Measurements from ENCODE around the gene ACE.

DNA sequence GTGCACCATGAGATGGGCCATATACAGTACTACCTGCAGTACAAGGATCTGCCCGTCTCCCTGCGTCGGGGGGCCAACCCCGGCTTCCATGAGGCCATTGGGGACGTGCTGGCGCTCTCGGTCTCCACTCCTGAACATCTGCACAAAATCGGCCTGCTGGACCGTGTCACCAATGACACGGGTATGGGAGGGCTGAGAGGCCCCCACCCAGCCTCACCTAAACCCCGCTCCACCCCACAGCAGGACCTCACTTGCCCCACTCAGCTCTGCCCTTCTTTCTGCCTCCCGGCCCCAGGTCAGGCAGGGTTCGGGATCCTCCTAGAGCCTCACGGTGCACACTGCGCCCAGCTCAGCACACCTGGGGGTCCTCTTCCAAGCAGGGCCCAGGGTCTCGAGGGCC lies 5.6 kb downstream of the ACE start:
- TF ChIP-seq REST (IDR thresholded peaks at IDR 0.05; ENCODE audit: unreplicated experiment) = no peak
- TF ChIP-seq POLR2AphosphoS5 (IDR thresholded peaks at IDR 0.05; ENCODE audit: low read depth) = no peak
- TF ChIP-seq EZH2 (IDR thresholded peaks at IDR 0.05; ENCODE audit: low read depth, unreplicated experiment) = no peak
- no peak for TF ChIP-seq CTCF (conservative IDR thresholded peaks at IDR 0.05; ENCODE audit: low read depth in 2 of 2)
- no peak for TF ChIP-seq EZH2phosphoT487 (IDR thresholded peaks at IDR 0.05; ENCODE audit: unreplicated experiment)
